Chondrocyte (in vitro differentiated cells): Measurements from ENCODE around the gene EML4. TPM values are rescaled to one million over a fixed set of nuclear protein-coding genes. Genes with fewer than 3 reads are reported as not detected.

Experiments
- DNase-seq: peaks from one replicate; pipeline ENCODE4 v3.0.0; 2021; ENCODE audit warnings: mixed read lengths, low spot score
- H3K27ac Mint-ChIP-seq: one replicate; pipeline ENCODE4 v1.8.0; 2021; ENCODE audit warnings: mild to moderate bottlenecking, moderate library complexity, mixed read lengths; ENCODE audit not compliant: unreplicated experiment
- H3K27me3 Mint-ChIP-seq: 2 replicates; pipeline ENCODE4 v1.8.0; 2021; ENCODE audit warnings: low read depth, mixed read lengths
- H3K36me3 Mint-ChIP-seq: 2 replicates; pipeline ENCODE4 v1.8.0; 2021; ENCODE audit warnings: low read depth, mixed read lengths
- H3K4me1 Mint-ChIP-seq: 2 replicates; pipeline ENCODE4 v1.8.0; 2021; ENCODE audit warnings: low read depth, mild to moderate bottlenecking, mixed read lengths
- H3K4me3 Mint-ChIP-seq: one replicate; pipeline ENCODE4 v1.8.0; 2021; ENCODE audit warnings: mild to moderate bottlenecking, moderate library complexity, mixed read lengths; ENCODE audit not compliant: unreplicated experiment
- H3K9me3 Mint-ChIP-seq: 2 replicates; pipeline ENCODE4 v1.8.0; 2021; ENCODE audit warnings: low read depth, mixed read lengths
- total RNA-seq: library from RNA; stranded (reverse); gene quantifications from 3 replicates; pipeline ENCODE4 v1.2.1, GENCODE V29; 2021
- TF ChIP-seq, protein P1 (sequence below): fragments of 200-600 bp; sonication (generic); IDR thresholded peaks from 2 replicates; pipeline ENCODE4 v1.5.0; 2021; ENCODE audit warnings: antibody characterized with exemption, mild to moderate bottlenecking, moderate library complexity

Gene EML4
- total RNA-seq, 1 donor from 2014 or later, result 50.0 TPM

GRCh38 chr2:42336361-42336965 lies 167.3 kb downstream of the EML4 start:
- no peaks in the 10 kb centered on the region for H3K9me3 Mint-ChIP-seq
- peaks cover 47% of the 10 kb centered on the region for H3K36me3 Mint-ChIP-seq
- no peak overlapping the region for H3K27ac Mint-ChIP-seq
- H3K27me3 Mint-ChIP-seq, result no peaks in the 10 kb centered on the region
- H3K4me1 Mint-ChIP-seq, result peaks cover 30% of the 10 kb centered on the region
- DNase-seq, result no peak
- no peak overlapping the region for H3K4me3 Mint-ChIP-seq
- TF ChIP-seq, protein P1, sequence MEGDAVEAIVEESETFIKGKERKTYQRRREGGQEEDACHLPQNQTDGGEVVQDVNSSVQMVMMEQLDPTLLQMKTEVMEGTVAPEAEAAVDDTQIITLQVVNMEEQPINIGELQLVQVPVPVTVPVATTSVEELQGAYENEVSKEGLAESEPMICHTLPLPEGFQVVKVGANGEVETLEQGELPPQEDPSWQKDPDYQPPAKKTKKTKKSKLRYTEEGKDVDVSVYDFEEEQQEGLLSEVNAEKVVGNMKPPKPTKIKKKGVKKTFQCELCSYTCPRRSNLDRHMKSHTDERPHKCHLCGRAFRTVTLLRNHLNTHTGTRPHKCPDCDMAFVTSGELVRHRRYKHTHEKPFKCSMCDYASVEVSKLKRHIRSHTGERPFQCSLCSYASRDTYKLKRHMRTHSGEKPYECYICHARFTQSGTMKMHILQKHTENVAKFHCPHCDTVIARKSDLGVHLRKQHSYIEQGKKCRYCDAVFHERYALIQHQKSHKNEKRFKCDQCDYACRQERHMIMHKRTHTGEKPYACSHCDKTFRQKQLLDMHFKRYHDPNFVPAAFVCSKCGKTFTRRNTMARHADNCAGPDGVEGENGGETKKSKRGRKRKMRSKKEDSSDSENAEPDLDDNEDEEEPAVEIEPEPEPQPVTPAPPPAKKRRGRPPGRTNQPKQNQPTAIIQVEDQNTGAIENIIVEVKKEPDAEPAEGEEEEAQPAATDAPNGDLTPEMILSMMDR, result no peak

- Mint-ChIP-seq H3K27ac (no peak overlapping the region), H3K36me3 (peaks cover 41% of the 10 kb centered on the region), H3K4me1 (peaks cover 30% of the 10 kb centered on the region), H3K4me3 (no peak overlapping the region), H3K9me3 (no peaks in the 10 kb centered on the region), H3K27me3 (no peaks in the 10 kb centered on the region)
- TF ChIP-seq, protein P1, result peak; percentile 36
- no peak for DNase-seq
Measured at GRCh38 chr2:42337356-42337820, 168.2 kb downstream of the EML4 start.

DNA sequence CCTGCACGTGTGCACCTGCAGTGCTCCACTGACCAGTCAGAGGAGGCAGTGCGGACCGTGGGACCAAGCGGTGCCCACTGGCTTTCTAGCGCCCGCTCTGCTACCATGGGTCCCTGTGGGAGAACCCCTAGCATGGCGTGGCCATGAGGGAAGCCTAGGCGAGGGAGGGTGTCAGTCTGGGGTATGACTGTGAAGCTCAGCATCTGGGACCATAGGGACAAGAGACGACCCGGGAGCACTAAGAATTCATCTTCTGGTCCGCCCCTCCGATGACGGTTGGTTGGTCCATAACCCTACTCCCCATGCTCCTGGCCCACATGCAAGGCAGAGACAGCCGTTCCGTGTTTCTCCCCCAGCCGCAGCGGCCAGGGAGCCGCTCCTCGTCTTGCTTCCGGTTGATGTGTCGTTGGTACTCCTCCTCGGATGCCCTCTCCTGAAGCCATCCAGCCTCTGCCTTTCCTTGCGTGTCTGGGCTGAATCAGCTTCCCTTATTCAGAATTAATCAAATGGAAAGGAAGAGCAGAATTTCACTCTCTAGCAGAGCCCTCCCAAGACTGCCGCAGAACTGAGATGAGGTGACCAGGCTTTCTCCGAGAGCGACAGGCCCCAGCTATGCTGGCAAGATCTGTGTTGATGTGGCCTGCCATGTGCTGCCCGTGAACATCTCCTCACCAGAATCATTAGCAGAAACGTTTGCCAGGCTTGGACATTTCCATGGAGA lies 168.9 kb downstream of the EML4 start:
- Mint-ChIP-seq H3K27ac (peak overlapping the region; percentile 3), H3K9me3 (no peaks in the 10 kb centered on the region), H3K27me3 (no peaks in the 10 kb centered on the region), H3K36me3 (peaks cover 38% of the 10 kb centered on the region), H3K4me1 (peaks cover 36% of the 10 kb centered on the region), H3K4me3 (no peak overlapping the region)
- TF ChIP-seq, protein P1, result no peak
- no peak for DNase-seq

GRCh38 chr2:42338567-42339190 lies 169.5 kb downstream of the EML4 start:
- Mint-ChIP-seq H3K4me3 (no peak overlapping the region), H3K36me3 (peaks cover 31% of the 10 kb centered on the region), H3K27ac (no peak overlapping the region), H3K27me3 (no peaks in the 10 kb centered on the region), H3K4me1 (peaks cover 41% of the 10 kb centered on the region), H3K9me3 (no peaks in the 10 kb centered on the region)
- no peak for DNase-seq
- TF ChIP-seq, protein P1, result no peak

GRCh38 chr2:42339191-42339912 lies 170.2 kb downstream of the EML4 start:
- Mint-ChIP-seq H3K9me3 (no peaks in the 10 kb centered on the region), H3K27me3 (no peaks in the 10 kb centered on the region), H3K4me3 (no peak overlapping the region), H3K4me1 (peaks cover 41% of the 10 kb centered on the region), H3K27ac (peak overlapping the region; percentile 30), H3K36me3 (peaks cover 30% of the 10 kb centered on the region)
- no peak for DNase-seq
- TF ChIP-seq, protein P1, result no peak
